Measurements from ENCODE around the gene ZMYM4. TPM values are rescaled to one million over a fixed set of nuclear protein-coding genes. Genes with fewer than 3 reads are reported as not detected.
"Not testable (repeated sequence)": the region's sequence is repeated elsewhere in the genome, so short reads cannot be mapped to it uniquely, and the experiment has no call there.

Gene ZMYM4
- total RNA-seq, 2 donors from 2014 or later, result 131 to 153 TPM

- Mint-ChIP-seq H3K27me3 (ENCODE audit: insufficient read depth) (no peaks in the 10 kb centered on the region), H3K4me3 (no peak overlapping the region), H3K27ac (peak overlapping the region; percentile 37), H3K4me1 (peaks cover 6% of the 10 kb centered on the region), H3K36me3 (ENCODE audit: low read depth) (peaks cover 78% of the 10 kb centered on the region), H3K9me3 (peaks cover 34% of the 10 kb centered on the region)
- H3K4me1 ChIP-seq (ENCODE audit: control insufficient read depth, insufficient read depth, low read length), result no peaks in the 10 kb centered on the region
- DNase-seq, result no peak
- H3K36me3 ChIP-seq (ENCODE audit: control insufficient read depth, insufficient read depth, low read length), result peaks cover 72% of the 10 kb centered on the region
- no peak overlapping the region for H3K27ac ChIP-seq (ENCODE audit: low read depth, low read length)
- no peak overlapping the region for H3K4me3 ChIP-seq (ENCODE audit: low read length)
- TF ChIP-seq CTCF (conservative IDR thresholded peaks at IDR 0.05), result no peak
- 91 to 97% methylated on average over 4 to 5 of the region's 5 CpGs for WGBS, 2 experiments (ENCODE audit: insufficient coverage in 1 of 2, insufficient read length in 1 of 2)
- H3K9ac ChIP-seq (ENCODE audit: extremely low read depth, low read length, poor library complexity, severe bottlenecking), result no peak overlapping the region
- peaks cover 31% of the 10 kb centered on the region for H3K9me3 ChIP-seq (ENCODE audit: control insufficient read depth, low read length)
- H3K27me3 ChIP-seq (ENCODE audit: control insufficient read depth, insufficient read depth, low read length, poor library complexity, severe bottlenecking), result no peaks in the 10 kb centered on the region
Observed at GRCh38 chr1:35461966-35462651, 193.6 kb downstream of the ZMYM4 start.

- H3K9me3 ChIP-seq (ENCODE audit: control insufficient read depth, low read length), result peaks cover 31% of the 10 kb centered on the region
- no peak overlapping the region for H3K4me3 ChIP-seq (ENCODE audit: low read length)
- Mint-ChIP-seq H3K36me3 (ENCODE audit: low read depth) (peaks cover 81% of the 10 kb centered on the region), H3K27ac (no peak overlapping the region), H3K4me3 (no peak overlapping the region), H3K9me3 (peaks cover 34% of the 10 kb centered on the region), H3K27me3 (ENCODE audit: insufficient read depth) (no peaks in the 10 kb centered on the region), H3K4me1 (peaks cover 6% of the 10 kb centered on the region)
- H3K27me3 ChIP-seq (ENCODE audit: control insufficient read depth, insufficient read depth, low read length, poor library complexity, severe bottlenecking), result no peaks in the 10 kb centered on the region
- no peak overlapping the region for H3K9ac ChIP-seq (ENCODE audit: extremely low read depth, low read length, poor library complexity, severe bottlenecking)
- peaks cover 80% of the 10 kb centered on the region for H3K36me3 ChIP-seq (ENCODE audit: control insufficient read depth, insufficient read depth, low read length)
- no peak for DNase-seq
- H3K27ac ChIP-seq (ENCODE audit: low read depth, low read length), result no peak overlapping the region
- no peak for TF ChIP-seq CTCF (conservative IDR thresholded peaks at IDR 0.05)
- H3K4me1 ChIP-seq (ENCODE audit: control insufficient read depth, insufficient read depth, low read length), result no peaks in the 10 kb centered on the region
- WGBS, 2 experiments (ENCODE audit: insufficient coverage in 1 of 2, insufficient read length in 1 of 2), result 99 to 100% methylated on average over 1 to 2 of the region's 2 CpGs
Observed at GRCh38 chr1:35463232-35463631, 194.7 kb downstream of the ZMYM4 start.

- peaks cover 31% of the 10 kb centered on the region for H3K9me3 ChIP-seq (ENCODE audit: control insufficient read depth, low read length)
- H3K4me1 ChIP-seq (ENCODE audit: control insufficient read depth, insufficient read depth, low read length); DNase-seq; H3K27ac ChIP-seq (ENCODE audit: low read depth, low read length); H3K4me3 ChIP-seq (ENCODE audit: low read length); H3K27me3 Mint-ChIP-seq (ENCODE audit: insufficient read depth); H3K27ac Mint-ChIP-seq; H3K27me3 ChIP-seq (ENCODE audit: control insufficient read depth, insufficient read depth, low read length, poor library complexity, severe bottlenecking); H3K9ac ChIP-seq (ENCODE audit: extremely low read depth, low read length, poor library complexity, severe bottlenecking); H3K4me1 Mint-ChIP-seq; H3K4me3 Mint-ChIP-seq: not testable (repeated sequence)
- H3K9me3 Mint-ChIP-seq, result peaks cover 34% of the 10 kb centered on the region
- H3K36me3 ChIP-seq (ENCODE audit: control insufficient read depth, insufficient read depth, low read length), result peaks cover 83% of the 10 kb centered on the region
- WGBS, 2 experiments (ENCODE audit: insufficient coverage in 1 of 2, insufficient read length in 1 of 2), result 89 to 100% methylated on average over 2 of the region's 2 CpGs
- H3K36me3 Mint-ChIP-seq (ENCODE audit: low read depth), result peaks cover 82% of the 10 kb centered on the region
Observed at GRCh38 chr1:35463749-35464148, 195.2 kb downstream of the ZMYM4 start.
